Skeletal muscle tissue (tissue), 4 donors: ENCODE results near the gene SH3D21. TPM values are rescaled to one million over a fixed set of nuclear protein-coding genes. Genes with fewer than 3 reads are reported as not detected.

ENCODE experiments used
- H3K27ac ChIP-seq: one replicate; pipeline ENCODE4 v1.7.0; 2013; ENCODE audit warnings: mild to moderate bottlenecking, low read depth, low read length, inconsistent platforms
- H3K27me3 ChIP-seq, 3 donors: one replicate each; pipeline ENCODE4 v1.7.0; 2013; ENCODE audit warnings: low read length in 3 of 3; ENCODE audit not compliant: control insufficient read depth in 3 of 3, insufficient read depth in 3 of 3
- H3K36me3 ChIP-seq, 3 donors: one replicate each; pipeline ENCODE4 v1.7.0; 2013; ENCODE audit warnings: low read length in 3 of 3; ENCODE audit not compliant: control insufficient read depth in 3 of 3, insufficient read depth in 3 of 3
- H3K4me1 ChIP-seq, 3 donors: one replicate each; pipeline ENCODE4 v1.7.0; 2013; ENCODE audit warnings: low read length in 3 of 3, mild to moderate bottlenecking in 3 of 3; ENCODE audit not compliant: control insufficient read depth in 3 of 3, insufficient read depth in 3 of 3
- H3K4me3 ChIP-seq, 3 donors: one replicate each; pipeline ENCODE4 v1.7.0; 2013; ENCODE audit warnings: low read length in 3 of 3
- H3K9ac ChIP-seq, 3 donors: one replicate each; pipeline ENCODE4 v1.7.0; 2013; ENCODE audit warnings: low read length in 3 of 3, mild to moderate bottlenecking in 3 of 3, moderate library complexity in 2 of 3, low read depth in 1 of 3
- H3K9me3 ChIP-seq, 3 donors: one replicate each; pipeline ENCODE4 v1.7.0; 2013; ENCODE audit warnings: low read length in 3 of 3; ENCODE audit not compliant: control insufficient read depth in 3 of 3
- total RNA-seq: library from RNA; depleted of rRNA; stranded (reverse); fragments of >200 nt; gene quantifications from one replicate; pipeline ENCODE4 v1.2.3, GENCODE V29; 2014
- donor health status: Osteomylitis.

Gene SH3D21
- total RNA-seq, 1 donor from 2014 or later: 0.52 TPM

- peak overlapping the region; percentile 71 to 86 (median 82) for H3K4me3 ChIP-seq
- H3K27me3 ChIP-seq: no peaks in the 10 kb centered on the region
- H3K27ac ChIP-seq: no peak overlapping the region
- peaks cover 17 to 21% (median 20%) of the 10 kb centered on the region in 3 donors for H3K36me3 ChIP-seq
- peaks cover 10 to 19% (median 11%) of the 10 kb centered on the region in 3 donors for H3K4me1 ChIP-seq
- peak overlapping the region in 1 of 3 donors; percentile 77 for H3K9ac ChIP-seq
- no peaks in the 10 kb centered on the region for H3K9me3 ChIP-seq
Measured at GRCh38 chr1:36307601-36308330, 1.6 kb downstream of the SH3D21 start.

- Histone ChIP-seq H3K27ac (no peak overlapping the region), H3K9me3 (no peaks in the 10 kb centered on the region), H3K27me3 (no peaks in the 10 kb centered on the region)
Measured at GRCh38 chr1:36309397-36309796, 3.2 kb downstream of the SH3D21 start.

GRCh38 chr1:36320291-36320761 is 14.2 kb downstream of the SH3D21 start:
- Histone ChIP-seq H3K4me3 (peak overlapping the region in 2 of 3 donors; percentile 58 to 67), H3K27ac (peak overlapping the region; percentile 47), H3K9ac (peak overlapping the region in 1 of 3 donors; percentile 25), H3K27me3 (peaks cover 0 to 19% (median 6%) of the 10 kb centered on the region in 3 donors), H3K4me1 (peaks cover 11 to 24% (median 18%) of the 10 kb centered on the region in 3 donors), H3K36me3 (peaks cover 0 to 2% (median 0%) of the 10 kb centered on the region in 3 donors), H3K9me3 (no peaks in the 10 kb centered on the region)

More at GRCh38 chr1:36309397-36309796, 3.2 kb downstream of the SH3D21 start:
- H3K4me3 ChIP-seq: no peak overlapping the region
- peaks cover 5 to 7% (median 6%) of the 10 kb centered on the region in 3 donors for H3K36me3 ChIP-seq
- no peak overlapping the region for H3K9ac ChIP-seq
- H3K4me1 ChIP-seq: peaks cover 10 to 19% (median 11%) of the 10 kb centered on the region in 3 donors

- H3K9me3 ChIP-seq: no peaks in the 10 kb centered on the region
- peak overlapping the region; percentile 48 to 67 (median 58) for H3K4me3 ChIP-seq
- H3K9ac ChIP-seq: peak overlapping the region in 1 of 3 donors; percentile 25
- peaks cover 0 to 19% (median 6%) of the 10 kb centered on the region in 3 donors for H3K27me3 ChIP-seq
- H3K4me1 ChIP-seq: peaks cover 11 to 24% (median 18%) of the 10 kb centered on the region in 3 donors
- peak overlapping the region; percentile 47 for H3K27ac ChIP-seq
- peaks cover 0 to 2% (median 0%) of the 10 kb centered on the region in 3 donors for H3K36me3 ChIP-seq
Measured at GRCh38 chr1:36320767-36321118, 14.6 kb downstream of the SH3D21 start.

GRCh38 chr1:36321119-36321951 is 15.2 kb downstream of the SH3D21 start:
- peak overlapping the region in 1 of 3 donors; percentile 50 for H3K9ac ChIP-seq
- H3K4me3 ChIP-seq: peak overlapping the region; percentile 48 to 67 (median 58)
- H3K9me3 ChIP-seq: no peaks in the 10 kb centered on the region
- H3K4me1 ChIP-seq: peaks cover 11 to 24% (median 18%) of the 10 kb centered on the region in 3 donors
- H3K27me3 ChIP-seq: peaks cover 0 to 19% (median 6%) of the 10 kb centered on the region in 3 donors
- peak overlapping the region; percentile 47 for H3K27ac ChIP-seq
- peaks cover 0 to 2% (median 0%) of the 10 kb centered on the region in 3 donors for H3K36me3 ChIP-seq

- Histone ChIP-seq H3K9ac (peak overlapping the region in 2 of 3 donors; percentile 50 to 56), H3K9me3 (no peaks in the 10 kb centered on the region), H3K36me3 (peaks cover 0 to 2% (median 0%) of the 10 kb centered on the region in 3 donors), H3K27ac (peak overlapping the region; percentile 71), H3K4me1 (peaks cover 11 to 24% (median 18%) of the 10 kb centered on the region in 3 donors), H3K4me3 (peak overlapping the region; percentile 2 to 72 (median 63)), H3K27me3 (peaks cover 0 to 19% (median 6%) of the 10 kb centered on the region in 3 donors)
Measured at GRCh38 chr1:36322041-36322785, 16.0 kb downstream of the SH3D21 start.

- Histone ChIP-seq H3K36me3 (no peaks in the 10 kb centered on the region), H3K27ac (peak overlapping the region; percentile 71), H3K4me1 (peaks cover 11 to 24% (median 18%) of the 10 kb centered on the region in 3 donors), H3K9ac (peak overlapping the region; percentile 51 to 80 (median 56)), H3K9me3 (no peaks in the 10 kb centered on the region), H3K4me3 (peak overlapping the region; percentile 63 to 72 (median 63)), H3K27me3 (peaks cover 0 to 19% (median 6%) of the 10 kb centered on the region in 3 donors)
Measured at GRCh38 chr1:36322786-36323635, 16.8 kb downstream of the SH3D21 start.

GRCh38 chr1:36323636-36324352 is 17.6 kb downstream of the SH3D21 start, which contains the start of gene EVA1B:
TSS of gene EVA1B (minus strand) at chr1:36323645. CDS start at chr1:36323037, 608 bp downstream.
- Histone ChIP-seq H3K27ac (peak within 1 kb of the TSS; percentile 71), H3K9ac (peak within 1 kb of the TSS; percentile 51 to 80 (median 56)), H3K4me1 (peaks cover 11 to 28% (median 21%) of the 10 kb centered on the region in 3 donors), H3K36me3 (no peaks in the 10 kb centered on the region), H3K4me3 (peak within 1 kb of the TSS; percentile 63 to 72 (median 63)), H3K9me3 (no peaks in the 10 kb centered on the region), H3K27me3 (peaks cover 0 to 19% (median 6%) of the 10 kb centered on the region in 3 donors)
